ENCODE measurements around the gene RIC8B.

- no peak for TF ChIP-seq POLR2A (IDR thresholded peaks at IDR 0.05)
- no peak for TF ChIP-seq CTCF (IDR thresholded peaks at IDR 0.05)
Observed at GRCh38 chr12:106915635-106916026, 141.1 kb downstream of the RIC8B start.
